ENCODE data around the gene MATR3. TPM values are rescaled to one million over a fixed set of nuclear protein-coding genes. Genes with fewer than 3 reads are reported as not detected.
"Not testable (repeated sequence)": the region's sequence is repeated elsewhere in the genome, so short reads cannot be mapped to it uniquely, and the experiment has no call there.

Gene MATR3
- total and polyA plus RNA-seq, 9 donors: 174 to 297 (median 222) TPM

GRCh38 chr5:139268364-139269202 lies 25.0 kb upstream of the MATR3 start:
- DNase-seq: no peak
- Histone ChIP-seq H3K36me3 (no peaks in the 10 kb centered on the region), H3K27me3 (no peaks in the 10 kb centered on the region), H3K4me1 (ENCODE audit: insufficient read depth) (peaks cover 5% of the 10 kb centered on the region), H3K27ac (no peak overlapping the region), H3K4me3 (no peak overlapping the region), H3K9me3 (no peaks in the 10 kb centered on the region)
- TF ChIP-seq EP300 (IDR thresholded peaks at IDR 0.05) (no peak), CTCF (IDR thresholded peaks at IDR 0.05) (no peak), POLR2A (IDR thresholded peaks at IDR 0.05) (no peak)
- intact Hi-C loops (cut with DNase I): loop anchor here in 3 of 4 donors (5.0 to 10.0 kb wide), 3 partner anchors 681 to 804 kb away; partner anchors contain the start of gene EGR1 (in 1 of the 3)
- WGBS, 3 donors: 75 to 79% (median 78%) methylated on average over 5 of the region's 5 CpGs

GRCh38 chr5:139270718-139271117 lies 22.8 kb upstream of the MATR3 start:
- H3K36me3 ChIP-seq; DNase-seq; H3K27ac ChIP-seq; H3K4me3 ChIP-seq; H3K9me3 ChIP-seq; H3K27me3 ChIP-seq; intact Hi-C loops (cut with DNase I); H3K4me1 ChIP-seq (ENCODE audit: insufficient read depth): not testable (repeated sequence)
- WGBS, 3 donors: 88 to 98% (median 95%) methylated on average over 2 of the region's 2 CpGs

GRCh38 chr5:139271201-139272027 lies 22.1 kb upstream of the MATR3 start:
- no peaks in the 10 kb centered on the region for H3K27me3 ChIP-seq
- no peak for DNase-seq
- intact Hi-C loops (cut with DNase I): no loop called here
- TF ChIP-seq EP300 (IDR thresholded peaks at IDR 0.05): no peak
- TF ChIP-seq POLR2A (IDR thresholded peaks at IDR 0.05): no peak
- no peak for TF ChIP-seq CTCF (IDR thresholded peaks at IDR 0.05)
- H3K9me3 ChIP-seq: no peaks in the 10 kb centered on the region
- no peaks in the 10 kb centered on the region for H3K36me3 ChIP-seq
- WGBS, 3 donors: 28 to 34% (median 31%) methylated on average over 4 of the region's 4 CpGs
- H3K27ac ChIP-seq: no peak overlapping the region
- H3K4me3 ChIP-seq: no peak overlapping the region
- peaks cover 5% of the 10 kb centered on the region for H3K4me1 ChIP-seq (ENCODE audit: insufficient read depth)

GRCh38 chr5:139272471-139273321 lies 20.8 kb upstream of the MATR3 start:
- intact Hi-C loops (cut with DNase I): no loop called here
- 80 to 85% (median 84%) methylated on average over 6 of the region's 6 CpGs for WGBS, 3 donors
- H3K4me3 ChIP-seq: no peak overlapping the region
- no peaks in the 10 kb centered on the region for H3K27me3 ChIP-seq
- DNase-seq: no peak
- no peaks in the 10 kb centered on the region for H3K36me3 ChIP-seq
- H3K9me3 ChIP-seq: no peaks in the 10 kb centered on the region
- peaks cover 5% of the 10 kb centered on the region for H3K4me1 ChIP-seq (ENCODE audit: insufficient read depth)
- no peak for TF ChIP-seq POLR2A (IDR thresholded peaks at IDR 0.05)
- TF ChIP-seq CTCF (IDR thresholded peaks at IDR 0.05): no peak
- TF ChIP-seq EP300 (IDR thresholded peaks at IDR 0.05): no peak
- peak overlapping the region in 1 of 2 donors; percentile 62 for H3K27ac ChIP-seq
